Left lung (tissue), 10 donors: Measurements from ENCODE around the gene AWAT2. TPM values are rescaled to one million over a fixed set of nuclear protein-coding genes. Genes with fewer than 3 reads are reported as not detected.

Experiments
- ATAC-seq: fragments of 200-7000 bp; cut with Tn5 transposase; one replicate; pipeline ENCODE4 v1.9.1; 2020; ENCODE audit warnings: moderate library complexity
- DNase-seq, 4 donors: peaks; one replicate each; pipeline ENCODE4 v3.0.0-alpha.2; 2013 to 2020
- H3K27ac ChIP-seq, 2 donors: fragments of 200-600 bp; sonication (generic) in 1 of 2; one replicate each; pipeline versions ENCODE4 v1.5.0 to v1.8.0; 2020 to 2021
- H3K27me3 ChIP-seq, 2 donors: fragments of 200-600 bp; sonication (generic) in 1 of 2; one replicate each; pipeline versions ENCODE4 v1.5.0 to v1.8.0; 2020 to 2021
- H3K36me3 ChIP-seq, 2 donors: fragments of 200-600 bp; sonication (generic) in 1 of 2; one replicate each; pipeline versions ENCODE4 v1.5.0 to v1.8.0; 2020 to 2021
- H3K4me1 ChIP-seq, 2 donors: fragments of 200-600 bp; one replicate each; pipeline ENCODE4 v1.8.0; 2021
- H3K4me3 ChIP-seq, 2 donors: fragments of 200-600 bp; sonication (generic) in 1 of 2; one replicate each; pipeline versions ENCODE4 v1.5.0 to v1.8.0; 2020 to 2021; ENCODE audit warnings: mild to moderate bottlenecking in 1 of 2
- H3K9me3 ChIP-seq, 2 donors: fragments of 200-600 bp; sonication (generic) in 1 of 2; one replicate each; pipeline versions ENCODE4 v1.5.0 to v1.8.0; 2020 to 2021
- CTCF ChIP-seq, 2 donors: fragments of 200-600 bp; sonication (generic) in 1 of 2; IDR thresholded peaks; one replicate each; pipeline versions ENCODE4 v1.5.0 to v1.8.0; 2021; ENCODE audit warnings: antibody characterized with exemption in 2 of 2
- intact Hi-C, 2 donors: fragments of 100-400 bp; cut with DNase I; formaldehyde crosslinking; loops; one replicate each; pipeline versions ENCODE4 v1.11.2 to v1.14.2; 2022
- polyA plus RNA-seq, 6 donors: library from polyadenylated mRNA; unstranded; fragments of 120-200 nt; gene quantifications; one replicate each; pipeline ENCODE4 v1.2.1, GENCODE V29; 2013; ENCODE audit not compliant: insufficient read length in 6 of 6
- total RNA-seq, 2 donors: library from RNA; stranded (reverse); fragmentation: NEBNext Ultra II Directional; extraction: Animal tissue kit (Norgen Biotek cat#: 25700); gene quantifications; one replicate each; pipeline ENCODE4 v1.2.1, GENCODE V29; 2021
- donor health status: DM: no; HTN: yes; CAD: no.
- donor health status: DM: no; HTN: no; CAD: no.

The AWAT2 gene
- total and polyA plus RNA-seq, 8 donors, result not detected

DNA sequence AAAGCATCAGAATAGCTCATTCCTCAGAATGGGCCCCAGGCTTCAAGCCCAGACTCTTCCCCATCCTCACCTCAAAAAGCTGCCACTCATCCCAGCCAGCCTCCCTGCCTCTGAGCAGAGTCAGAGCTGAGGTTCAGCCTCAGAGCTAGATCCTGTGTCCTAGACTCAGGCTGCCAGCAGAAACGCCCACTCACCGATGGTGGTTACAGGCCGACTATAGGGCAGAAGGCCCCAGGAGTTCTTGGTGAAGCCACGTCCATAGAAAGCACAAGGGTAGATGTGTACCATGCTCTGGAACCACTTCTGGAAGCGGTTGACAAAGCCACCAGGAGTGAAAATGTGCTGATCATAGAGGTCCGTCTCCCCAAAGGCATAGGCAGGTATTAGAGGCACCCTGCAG lies 7.7 kb downstream of the AWAT2 start:
- H3K4me3 ChIP-seq, result no peak overlapping the region
- H3K36me3 ChIP-seq, result no peaks in the 10 kb centered on the region
- no peak overlapping the region for H3K27ac ChIP-seq
- H3K27me3 ChIP-seq, result no peaks in the 10 kb centered on the region
- DNase-seq (no peak), ATAC-seq (no peak)
- intact Hi-C loops, result no loop called here
- no peaks in the 10 kb centered on the region for H3K9me3 ChIP-seq
- H3K4me1 ChIP-seq, result no peaks in the 10 kb centered on the region
- no peak for TF ChIP-seq CTCF (IDR thresholded peaks at IDR 0.05)

- no peaks in the 10 kb centered on the region for H3K4me1 ChIP-seq
- no peaks in the 10 kb centered on the region for H3K36me3 ChIP-seq
- DNase-seq, result no peak
- no peak overlapping the region for H3K4me3 ChIP-seq
- H3K27ac ChIP-seq, result no peak overlapping the region
- H3K9me3 ChIP-seq, result no peaks in the 10 kb centered on the region
- intact Hi-C loops, result loop anchor here in 1 of 2 donors (5.0 kb wide), 1 partner anchor 58 kb away; no protein-coding TSS in a partner anchor
- no peaks in the 10 kb centered on the region for H3K27me3 ChIP-seq
- ATAC-seq, result peak; percentile 15
- TF ChIP-seq CTCF (IDR thresholded peaks at IDR 0.05), result no peak
Measured at GRCh38 chrX:70039758-70040157, 10.0 kb downstream of the AWAT2 start.

DNA sequence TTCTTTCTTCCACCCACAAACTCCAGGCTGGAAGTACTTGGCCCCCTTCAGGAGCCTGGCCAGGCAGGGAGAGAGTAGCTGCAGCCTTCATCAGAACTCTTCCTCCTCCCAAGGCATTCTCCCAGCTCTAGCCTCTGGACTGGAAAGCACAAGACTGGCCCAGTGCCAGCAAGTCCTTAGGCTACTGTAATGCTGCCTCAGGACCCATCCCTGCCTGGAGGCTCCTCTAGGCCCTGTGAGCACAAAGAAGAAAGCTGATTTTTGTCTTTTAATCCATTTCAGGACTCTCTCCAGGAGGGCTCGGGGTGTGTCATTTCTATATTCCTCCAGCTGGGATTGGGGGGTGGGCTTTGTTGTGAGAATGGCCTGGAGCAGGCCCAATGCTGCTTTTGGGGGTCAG lies 10.8 kb downstream of the AWAT2 start:
- ATAC-seq (no peak), DNase-seq (no peak)
- TF ChIP-seq CTCF (IDR thresholded peaks at IDR 0.05), result no peak
- no peaks in the 10 kb centered on the region for H3K4me1 ChIP-seq
- no peaks in the 10 kb centered on the region for H3K27me3 ChIP-seq
- intact Hi-C loops, result loop anchor here in 1 of 2 donors (5.0 kb wide), 1 partner anchor 58 kb away; no protein-coding TSS in a partner anchor
- no peak overlapping the region for H3K27ac ChIP-seq
- no peaks in the 10 kb centered on the region for H3K36me3 ChIP-seq
- H3K9me3 ChIP-seq, result no peaks in the 10 kb centered on the region
- H3K4me3 ChIP-seq, result no peak overlapping the region

GRCh38 chrX:70038515-70038914 lies 11.2 kb downstream of the AWAT2 start:
- TF ChIP-seq CTCF (IDR thresholded peaks at IDR 0.05), result no peak
- Histone ChIP-seq H3K9me3 (no peaks in the 10 kb centered on the region), H3K36me3 (no peaks in the 10 kb centered on the region), H3K4me3 (no peak overlapping the region), H3K27ac (no peak overlapping the region), H3K27me3 (no peaks in the 10 kb centered on the region), H3K4me1 (no peaks in the 10 kb centered on the region)
- ATAC-seq, result no peak
- intact Hi-C loops, result loop anchor here in 1 of 2 donors (5.0 kb wide), 1 partner anchor 59 kb away; no protein-coding TSS in a partner anchor
- no peak for DNase-seq

GRCh38 chrX:70034646-70035045 lies 15.1 kb downstream of the AWAT2 start:
- no peak overlapping the region for H3K27ac ChIP-seq
- DNase-seq (no peak), ATAC-seq (no peak)
- H3K9me3 ChIP-seq, result no peaks in the 10 kb centered on the region
- H3K4me3 ChIP-seq, result no peak overlapping the region
- H3K36me3 ChIP-seq, result no peaks in the 10 kb centered on the region
- intact Hi-C loops, result loop anchor here in 1 of 2 donors (5.0 kb wide), 1 partner anchor 63 kb away; no protein-coding TSS in a partner anchor
- TF ChIP-seq CTCF (IDR thresholded peaks at IDR 0.05), result no peak
- H3K4me1 ChIP-seq, result no peaks in the 10 kb centered on the region
- H3K27me3 ChIP-seq, result peaks cover 0 to 4% of the 10 kb centered on the region in 2 donors
